Activated CD8-positive, alpha-beta memory T cell treated with anti-CD3 and anti-CD28 coated beads for 4 hours (primary cell): ENCODE results near the gene CAMP.

Experiments used
- DNase-seq, 2 donors: peaks; one replicate each; pipeline ENCODE4 v3.0.0-alpha.2; 2020; ENCODE audit warnings: low read depth in 2 of 2

Gene CAMP

DNA sequence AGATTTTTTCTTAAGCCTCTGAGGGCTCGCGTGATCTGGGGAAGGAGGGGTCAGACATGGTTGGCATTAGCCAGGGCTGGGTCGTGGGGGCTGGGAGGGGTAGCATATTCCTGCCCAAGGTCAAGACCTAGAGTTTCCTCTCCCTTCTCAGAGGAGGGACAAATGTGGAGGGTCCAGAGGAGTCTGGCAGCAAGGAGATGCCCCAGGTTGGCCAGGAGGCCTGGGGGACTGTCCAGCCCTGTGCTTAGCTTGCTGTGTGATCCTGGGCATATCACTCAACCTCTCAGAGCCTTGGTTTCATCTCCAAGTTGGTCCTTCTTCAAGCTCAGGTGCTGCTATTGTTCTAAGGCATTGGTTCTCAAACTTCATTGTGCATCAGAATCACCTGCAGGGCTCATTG is 9.1 kb upstream of the CAMP start:
- DNase-seq = no peak

DNA sequence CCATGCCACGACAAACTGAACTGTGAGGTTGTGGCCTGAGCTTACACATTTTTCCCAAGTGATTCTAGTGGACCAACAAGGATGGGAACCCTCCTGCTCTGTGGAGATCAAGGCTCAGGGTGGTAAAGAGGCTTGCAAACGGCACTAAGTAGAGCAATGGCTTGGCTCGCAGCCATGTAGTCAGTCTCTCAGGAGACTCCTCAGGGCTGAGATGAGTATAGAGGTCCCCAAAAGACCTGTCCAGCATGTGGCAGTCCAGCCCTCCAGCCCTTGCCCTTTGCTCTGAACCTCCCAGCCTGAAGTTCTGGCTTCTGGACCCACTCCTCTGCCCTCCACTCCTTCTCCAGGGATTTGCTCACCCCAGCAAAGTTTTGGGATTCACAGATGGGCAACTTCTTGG is 8.3 kb upstream of the CAMP start:
- DNase-seq = no peak

DNA sequence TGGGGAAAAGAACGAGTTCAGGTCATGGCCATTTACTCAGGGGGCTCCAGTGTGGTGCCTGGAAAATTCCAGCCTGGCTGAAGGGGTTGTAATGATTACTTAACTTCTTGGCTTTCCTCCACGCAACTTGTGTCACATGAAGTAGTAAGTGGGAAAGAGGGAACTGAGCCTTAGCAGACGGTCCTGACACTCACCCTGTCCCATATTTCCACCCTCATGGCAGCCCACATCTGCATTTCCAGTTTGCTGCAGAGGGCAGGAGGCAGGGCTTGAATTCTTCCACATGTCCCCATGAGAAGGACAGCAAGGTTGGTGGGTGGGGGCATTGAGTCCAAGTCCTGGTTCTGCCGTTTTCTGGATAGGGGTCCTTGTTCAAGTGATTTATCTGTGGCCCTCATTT is 7.8 kb upstream of the CAMP start:
- DNase-seq = no peak

DNA sequence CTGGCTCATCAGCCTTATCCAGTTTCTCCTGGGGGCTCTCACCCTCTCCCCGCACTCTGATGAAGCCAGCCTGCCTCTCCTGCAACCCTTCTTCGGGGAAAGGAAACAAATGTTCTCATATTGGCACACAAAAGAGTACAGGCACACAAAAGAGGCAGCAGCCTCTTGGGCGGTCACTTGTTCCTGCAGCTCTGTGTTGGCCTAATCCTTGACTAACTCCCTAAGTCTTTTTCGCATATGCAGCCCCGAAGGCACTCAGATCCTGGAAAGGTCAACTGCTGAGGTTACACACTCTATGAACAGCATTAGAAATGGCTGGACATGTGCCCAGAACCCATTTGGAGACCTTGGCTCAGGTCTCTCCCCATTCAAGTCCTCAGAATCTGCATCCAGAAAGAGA is 7.4 kb upstream of the CAMP start:
- DNase-seq = no peak

DNA sequence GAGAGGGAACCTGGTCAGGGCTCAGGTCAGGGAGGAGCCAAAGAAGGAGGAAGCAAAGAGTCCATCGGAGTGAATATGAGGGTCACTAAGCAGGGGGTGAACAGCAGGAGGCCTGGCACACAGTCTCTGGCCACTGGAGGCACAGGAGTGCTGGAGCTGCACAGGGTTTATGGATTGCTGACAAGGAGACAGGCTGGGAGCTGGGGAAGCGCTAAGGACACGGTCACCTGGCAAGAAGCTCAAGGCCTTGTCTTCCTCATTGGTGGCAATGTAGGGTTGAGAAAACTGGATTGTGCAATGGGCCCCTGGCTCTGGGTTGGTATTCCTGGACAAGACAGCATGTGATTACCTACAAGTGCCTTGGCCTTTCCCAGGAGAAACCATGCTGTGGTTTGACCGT is 5.8 kb upstream of the CAMP start:
- no peak for DNase-seq

DNA sequence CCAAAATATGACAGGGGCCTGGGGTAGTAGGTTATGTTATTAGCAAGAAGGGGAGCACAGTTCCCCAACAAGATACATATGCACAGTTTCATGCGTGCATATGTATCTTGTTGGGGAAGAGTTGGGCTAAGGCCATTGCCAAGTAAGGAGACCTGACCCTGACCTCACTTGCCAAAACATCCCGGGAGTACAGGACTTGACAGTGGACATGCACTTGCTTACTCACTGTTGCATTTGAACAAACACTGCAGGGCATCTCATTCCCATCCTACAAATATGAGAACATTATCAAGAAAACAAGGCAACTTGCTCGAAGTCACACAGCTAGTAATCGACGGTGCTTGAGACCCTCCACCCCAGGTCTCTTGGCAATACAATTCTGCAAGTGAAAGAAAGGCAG is 4.8 kb upstream of the CAMP start:
- no peak for DNase-seq

DNA sequence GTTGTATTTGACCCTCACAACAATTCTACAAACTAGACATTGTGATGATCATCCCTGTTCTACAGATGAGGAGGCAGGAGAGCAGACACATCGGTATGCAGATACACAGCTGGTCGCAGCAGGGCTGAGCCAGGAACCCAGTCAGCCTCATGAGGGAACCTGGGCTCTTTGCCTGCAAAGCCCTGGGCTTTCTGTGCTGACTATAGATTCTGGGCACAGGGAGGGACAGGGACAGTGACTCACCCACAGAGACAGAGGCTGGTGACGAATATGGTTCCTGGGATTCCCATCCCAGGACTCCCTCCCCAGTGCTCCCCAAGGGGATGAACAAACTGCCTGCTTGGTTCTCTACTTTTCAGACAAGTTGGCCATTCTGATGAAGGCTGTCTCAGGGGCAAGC is 3.8 kb upstream of the CAMP start:
- DNase-seq = no peak

DNA sequence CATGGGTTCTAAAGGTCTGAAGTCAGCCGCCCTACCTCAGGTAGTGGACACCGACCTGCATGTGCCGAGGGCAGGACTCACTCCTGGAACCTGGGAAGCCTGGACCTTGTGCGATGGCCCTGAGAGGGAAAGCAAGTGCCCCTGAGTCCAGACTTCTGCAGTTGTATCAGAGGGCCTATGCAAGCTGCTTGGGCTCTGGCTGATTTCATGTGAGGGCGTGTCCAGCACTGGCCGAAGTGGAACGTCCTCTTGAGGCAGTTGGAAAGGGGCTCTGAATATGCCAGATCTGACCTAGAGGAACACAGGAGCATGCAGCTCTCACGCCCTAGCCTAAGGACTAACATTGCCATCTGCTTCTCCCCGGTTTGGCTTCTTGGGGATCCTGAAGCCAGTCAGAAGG is 2.5 kb upstream of the CAMP start:
- no peak for DNase-seq

DNA sequence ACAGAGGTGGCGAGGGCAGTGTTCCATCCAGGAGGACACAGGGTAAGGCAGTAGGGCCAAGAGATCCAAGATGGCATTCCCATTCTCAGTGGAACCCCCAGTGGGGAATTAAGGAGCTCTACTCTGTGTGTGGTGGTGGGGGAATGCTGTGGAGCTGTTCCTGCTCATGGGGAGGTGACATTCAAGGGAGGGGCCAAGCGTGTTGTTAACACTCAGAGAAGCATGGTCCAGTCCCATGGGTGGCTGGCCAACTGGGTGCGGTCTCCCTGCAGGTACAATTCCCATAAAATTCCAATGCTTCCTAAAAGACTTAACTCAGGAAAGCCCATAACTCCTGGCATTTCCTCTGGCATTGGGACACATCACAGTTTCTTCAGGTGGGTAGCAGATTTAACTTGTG is 2.3 kb downstream of the CAMP start:
- no peak for DNase-seq

DNA sequence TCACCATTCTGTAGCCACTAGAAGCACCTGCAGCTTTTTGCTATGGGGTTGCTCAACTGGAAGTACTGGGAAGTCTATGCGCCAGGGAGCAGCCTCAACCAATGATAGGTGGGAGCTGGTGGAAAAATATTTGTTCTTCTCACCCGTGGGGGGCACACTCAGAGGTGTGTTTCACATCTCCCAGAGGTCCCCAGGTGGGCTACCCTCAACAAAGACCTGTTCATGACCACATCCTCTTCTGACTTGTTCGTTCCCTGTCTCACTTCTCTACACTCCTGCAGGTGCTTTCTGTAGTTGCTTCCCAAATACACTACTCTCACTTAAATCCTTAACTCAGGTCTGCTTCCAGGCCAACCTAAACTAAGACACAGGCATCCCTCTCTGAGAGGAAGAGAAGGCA is 3.6 kb downstream of the CAMP start:
- no peak for DNase-seq

DNA sequence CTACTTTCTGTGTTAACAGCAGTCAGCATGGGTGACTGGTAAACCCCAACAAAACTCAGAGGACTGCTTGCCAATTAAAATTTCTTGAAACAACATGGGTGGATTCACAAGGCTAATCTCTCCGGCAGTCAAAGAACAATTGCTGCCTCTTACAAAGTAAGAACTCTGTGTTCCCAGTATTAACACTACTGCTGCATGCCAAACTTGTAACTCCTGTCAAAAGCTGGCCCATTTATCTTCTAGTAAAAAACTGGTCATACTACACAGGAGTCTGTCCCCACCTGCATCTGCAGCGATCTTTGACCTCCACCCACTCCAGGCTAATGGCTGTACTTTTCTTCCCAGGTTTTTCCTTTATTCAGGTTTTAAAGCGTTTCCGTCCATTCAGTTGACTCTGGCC is 8.9 kb downstream of the CAMP start:
- no peak for DNase-seq

DNA sequence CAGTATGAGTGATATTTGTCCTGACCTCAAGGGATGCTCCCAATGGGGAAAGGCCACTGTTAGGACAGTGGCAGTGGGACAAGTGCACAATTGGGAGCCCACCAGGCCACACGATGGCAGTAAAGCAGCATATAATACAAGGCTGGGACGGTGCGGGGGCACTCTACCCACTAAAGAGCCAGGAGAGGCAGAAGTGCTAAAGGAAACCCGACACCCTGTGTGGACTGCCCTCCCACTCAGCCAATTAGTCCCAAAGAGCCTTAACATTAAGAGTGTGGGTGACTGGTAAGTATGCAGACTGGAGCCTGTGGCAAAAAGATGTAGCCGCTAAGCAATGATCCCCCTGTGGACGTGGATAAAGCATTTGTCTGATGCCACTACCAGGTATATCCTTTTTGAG is 9.4 kb downstream of the CAMP start:
- DNase-seq = peak; percentile 24 to 44

DNA sequence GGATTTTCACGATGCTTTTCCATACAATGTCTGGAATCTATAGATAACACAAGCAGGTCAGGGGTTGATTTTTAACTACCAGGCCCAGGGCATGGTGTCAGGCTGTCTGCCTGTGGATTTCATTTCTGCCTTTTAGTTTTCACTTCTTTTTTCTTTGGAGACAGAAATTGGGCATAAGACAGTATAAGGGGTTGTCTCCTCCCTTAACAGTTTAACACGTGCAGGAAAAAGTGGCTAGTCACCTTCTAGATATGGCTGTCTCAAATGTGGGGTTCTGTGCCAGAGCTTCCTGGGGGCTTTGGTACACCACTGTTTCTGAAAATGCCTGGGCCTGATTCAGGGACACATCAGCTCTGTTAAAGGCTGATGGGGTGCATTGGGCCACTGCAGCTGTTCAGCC is 10.2 kb downstream of the CAMP start:
- no peak for DNase-seq

DNA sequence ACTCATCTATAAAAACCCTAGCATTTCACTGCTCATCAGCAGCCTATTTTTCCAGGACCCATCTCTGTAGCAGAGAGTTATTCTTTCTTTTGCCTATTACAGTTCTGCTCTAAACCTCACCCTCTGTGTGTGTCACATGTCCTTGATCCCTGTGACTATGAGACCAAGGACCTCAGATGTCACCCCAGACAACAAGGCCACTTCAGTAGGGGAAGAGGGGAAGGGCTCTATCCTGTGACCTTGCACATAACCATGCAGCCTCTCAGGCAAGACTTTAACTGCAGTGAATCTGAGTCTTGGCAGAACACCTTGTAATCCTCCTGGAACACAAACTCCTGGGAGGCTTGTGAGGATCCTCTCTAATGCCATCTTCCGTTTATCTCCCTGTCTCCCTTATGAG is 13.2 kb downstream of the CAMP start:
- no peak for DNase-seq

DNA sequence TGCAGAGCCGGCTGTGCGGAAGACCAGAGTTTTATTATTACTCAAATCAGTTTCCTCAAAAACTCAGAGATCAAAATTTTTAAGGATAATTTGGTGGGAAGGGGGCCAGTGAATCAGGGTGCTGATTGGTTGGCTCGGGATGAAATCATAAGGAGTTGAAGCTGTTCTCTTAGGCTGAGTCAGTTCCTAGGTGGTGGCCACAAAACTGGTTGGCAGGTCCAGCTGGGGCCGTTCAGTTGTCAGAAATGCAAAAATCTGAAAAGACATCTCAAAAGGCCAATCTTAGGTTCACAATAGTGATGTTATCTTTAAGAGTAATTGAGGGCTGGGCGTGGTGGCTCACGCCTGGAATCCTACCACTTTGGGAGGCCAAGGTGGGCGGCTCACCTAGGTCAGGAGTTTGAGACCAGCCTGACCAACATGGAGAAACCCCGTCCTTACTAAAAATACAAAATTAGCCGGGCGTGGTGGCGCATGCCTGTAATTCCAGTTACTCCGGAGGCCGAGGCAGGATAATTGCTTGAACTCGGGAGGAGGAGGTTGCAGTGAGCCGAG is 15.3 kb downstream of the CAMP start:
- no peak for DNase-seq

DNA sequence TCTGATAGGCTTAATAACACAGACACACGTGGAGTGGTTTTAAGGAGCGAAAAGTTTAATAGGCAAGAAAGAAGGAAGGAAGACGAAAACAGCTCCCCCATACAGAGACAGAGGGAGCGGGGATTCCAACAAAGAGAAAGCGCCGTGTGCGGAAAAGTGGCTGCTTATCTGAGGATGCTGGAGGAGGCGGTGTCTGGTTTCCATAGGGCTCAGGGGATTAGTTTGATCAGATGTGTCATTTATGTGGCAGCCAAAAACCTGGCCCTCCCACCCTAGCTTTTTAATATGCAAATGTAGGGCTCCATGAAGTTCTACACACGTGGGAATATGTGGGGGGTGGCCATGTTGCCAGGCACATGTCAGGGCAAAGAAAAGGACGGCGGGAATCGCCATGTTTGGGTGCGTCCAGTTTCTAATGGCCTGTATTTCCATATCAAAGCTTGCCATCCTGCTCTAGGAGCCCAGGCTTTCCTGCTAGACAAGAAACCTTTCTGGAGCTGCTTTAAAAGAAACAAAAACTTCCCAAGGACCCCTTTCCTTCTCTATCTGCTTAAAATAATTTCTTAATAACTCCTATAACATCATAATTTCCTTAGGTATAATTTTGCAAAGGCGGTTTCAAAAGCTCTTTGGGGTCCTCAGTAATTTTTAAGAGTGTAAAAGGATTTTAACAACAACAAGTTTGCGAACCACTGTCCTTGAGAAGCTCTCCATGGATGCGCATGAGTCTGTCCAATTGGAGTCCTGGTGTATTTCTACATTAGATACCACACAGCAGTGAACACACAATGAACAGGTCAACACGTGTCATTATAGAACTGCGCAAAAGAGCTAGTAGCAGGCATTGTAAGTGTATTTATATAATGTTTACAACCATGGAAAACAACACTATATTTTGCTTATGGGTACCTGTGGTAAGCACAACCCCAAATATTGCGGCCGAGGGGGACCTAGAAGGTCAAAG is 17.0 kb downstream of the CAMP start:
- no peak for DNase-seq

DNA sequence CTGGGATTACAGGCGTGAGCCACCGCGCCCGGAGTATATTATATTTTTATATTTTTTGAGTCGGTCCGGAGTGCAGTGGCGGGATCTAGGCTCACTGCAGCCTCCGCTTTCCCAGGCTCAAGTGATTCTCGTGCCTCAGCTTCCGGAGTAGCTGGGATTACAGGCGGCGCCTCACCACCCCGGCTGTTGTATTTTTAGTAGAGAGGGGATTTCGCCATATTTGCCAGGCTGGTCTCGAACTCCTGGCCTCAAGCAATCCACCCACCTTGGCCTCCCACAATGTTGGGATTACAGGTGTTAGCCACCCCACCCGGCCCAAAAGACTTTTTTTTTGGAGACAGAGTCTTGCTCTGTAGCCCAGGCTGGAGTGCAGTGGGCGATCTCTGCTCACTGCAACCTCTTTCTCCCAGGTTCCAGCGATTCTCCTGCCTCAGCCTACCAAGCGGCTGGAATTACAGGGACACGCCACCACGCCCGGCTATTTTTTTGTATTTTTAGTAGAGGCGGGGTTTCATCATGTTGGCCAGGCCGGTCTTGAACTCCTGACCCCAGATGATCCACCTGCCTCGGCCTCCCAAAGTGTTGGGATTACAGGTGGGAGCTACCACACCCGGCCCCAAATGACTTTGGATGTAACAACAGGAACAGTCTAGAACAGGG is 18.6 kb downstream of the CAMP start:
- DNase-seq = no peak

DNA sequence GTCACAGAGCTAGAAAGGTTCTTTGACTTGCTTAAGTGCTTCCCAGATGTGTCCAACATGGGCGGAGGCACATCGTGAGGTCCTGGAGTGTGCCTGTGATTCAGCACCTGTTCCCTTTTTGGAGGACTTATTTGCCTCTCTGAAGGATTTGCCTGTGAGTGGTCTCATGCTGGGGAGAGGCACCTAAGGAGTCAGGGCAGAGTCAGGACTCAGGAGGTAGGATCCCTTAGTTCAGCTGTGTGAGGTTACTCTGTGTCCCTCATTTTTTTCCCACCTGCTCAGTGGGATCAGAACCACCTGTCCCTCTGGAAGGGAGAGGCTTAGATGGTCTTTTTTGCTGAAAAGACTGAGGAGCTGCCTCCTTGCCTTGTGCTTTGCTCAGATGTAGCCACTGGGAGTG is 20.6 kb downstream of the CAMP start:
- no peak for DNase-seq

DNA sequence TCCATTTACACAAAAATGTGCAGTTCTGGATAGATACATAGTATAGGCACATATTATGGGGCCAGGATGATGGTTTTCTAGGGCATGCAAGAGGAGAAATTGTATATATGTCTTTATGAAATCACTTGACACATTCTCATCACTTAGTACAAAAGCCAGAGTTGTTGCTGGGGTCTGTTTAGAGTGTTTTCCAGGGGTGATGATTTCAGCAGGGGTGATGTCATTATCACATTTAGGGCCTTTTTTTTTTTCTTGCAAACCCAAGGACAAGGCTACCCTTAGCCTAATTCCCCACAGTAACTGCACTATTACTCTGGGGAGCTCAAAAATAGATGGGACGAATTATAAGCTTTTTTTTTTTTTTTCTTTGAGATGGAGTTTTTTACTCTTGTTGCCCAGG is 21.2 kb downstream of the CAMP start:
- no peak for DNase-seq

DNA sequence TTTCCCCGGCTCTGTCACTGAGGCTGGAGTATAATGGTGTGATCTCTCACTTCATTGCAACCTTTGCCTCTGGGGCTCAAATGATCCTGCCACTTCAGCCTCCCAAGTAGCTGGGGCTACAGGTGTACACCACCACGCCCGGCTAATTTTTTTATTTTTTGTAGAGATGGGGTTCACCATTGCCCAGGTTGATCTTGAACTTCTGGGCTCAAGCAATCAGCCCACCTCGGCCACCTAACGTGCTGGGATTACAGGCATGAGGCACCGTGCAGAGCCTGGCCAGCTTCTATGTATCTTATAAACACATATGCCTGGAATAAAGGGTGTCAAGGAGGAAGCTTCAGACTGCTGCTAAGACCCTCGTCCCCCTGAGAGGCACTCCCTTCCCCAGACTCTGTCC is 21.8 kb downstream of the CAMP start:
- DNase-seq = no peak

DNA sequence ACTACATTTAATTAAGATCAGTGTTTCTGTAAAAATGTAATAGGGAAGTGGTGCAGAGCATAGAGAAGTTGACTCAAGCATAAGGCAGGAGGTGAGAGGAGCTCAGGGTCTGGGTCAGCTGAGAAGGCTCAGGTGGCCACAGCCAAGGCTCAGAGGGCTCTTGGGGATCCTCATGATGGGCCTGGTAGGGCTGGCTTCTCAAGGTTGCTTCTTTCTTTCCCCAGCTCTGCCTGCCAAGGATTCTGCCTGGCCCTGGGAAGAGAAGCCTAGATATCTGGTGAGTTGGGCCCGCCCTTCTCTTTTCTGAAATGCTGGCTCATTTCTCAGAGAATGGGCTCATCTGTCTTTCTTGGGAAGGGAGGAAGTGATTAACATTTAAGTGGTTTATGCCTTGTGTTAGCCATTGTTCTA is 24.1 kb downstream of the CAMP start:
- DNase-seq = no peak

DNA sequence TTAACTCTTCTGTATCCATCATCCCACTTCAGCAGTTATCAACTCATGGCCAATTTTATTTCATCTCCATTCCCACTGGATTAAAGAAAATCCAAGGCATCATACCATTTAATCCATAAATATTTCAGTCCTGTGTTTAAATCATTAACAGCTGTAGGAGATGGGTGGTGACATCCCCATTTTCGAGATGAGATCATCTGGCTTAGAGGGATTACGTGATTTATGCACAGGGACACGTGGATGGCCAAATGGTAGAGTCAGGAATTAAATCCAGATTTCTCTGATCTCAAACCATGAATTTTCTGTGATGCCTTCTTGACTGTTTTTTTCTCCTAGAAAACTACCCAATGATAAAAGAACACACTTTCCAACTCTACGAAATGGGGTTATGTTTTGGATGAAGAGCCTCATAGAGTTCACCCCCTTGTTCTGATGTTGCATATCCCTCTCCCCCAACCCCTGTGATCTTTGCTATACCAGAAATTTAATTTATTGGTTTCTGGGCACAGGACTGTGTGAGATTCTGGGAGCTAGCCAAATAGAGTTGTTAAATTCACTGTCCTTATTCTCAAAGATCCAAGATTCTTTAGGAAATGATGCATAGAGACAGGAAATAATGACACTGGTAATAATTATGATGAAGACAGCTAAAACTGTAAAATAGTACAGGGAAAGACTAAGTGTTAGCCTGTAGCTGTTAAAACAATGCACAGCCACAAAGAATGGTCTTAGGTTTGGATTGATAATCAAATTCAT is 25.0 kb downstream of the CAMP start:
- no peak for DNase-seq
